DOHH2 (cell line): Measurements from ENCODE around the gene TRIM37.

Experiments used
- EZH2phosphoT487 ChIP-seq: fragments of 200-600 bp; sonication (generic); IDR thresholded peaks from 2 replicates; pipeline ENCODE4 v1.6.1; 2017; ENCODE audit warnings: borderline replicate concordance, mild to moderate bottlenecking, antibody characterized with exemption, low read length, moderate library complexity, mixed read lengths
- TF ChIP-seq, protein P1 (sequence below): fragments of 200-600 bp; sonication (generic); IDR thresholded peaks from one replicate; pipeline ENCODE4 v1.5.1; 2014; ENCODE audit warnings: antibody characterized with exemption, mild to moderate bottlenecking, low read depth, low read length; ENCODE audit not compliant: poor library complexity, severe bottlenecking

GRCh38 chr17:59131131-59131530 lies 24.5 kb upstream of the TRIM37 start:
- TF ChIP-seq, protein P1, sequence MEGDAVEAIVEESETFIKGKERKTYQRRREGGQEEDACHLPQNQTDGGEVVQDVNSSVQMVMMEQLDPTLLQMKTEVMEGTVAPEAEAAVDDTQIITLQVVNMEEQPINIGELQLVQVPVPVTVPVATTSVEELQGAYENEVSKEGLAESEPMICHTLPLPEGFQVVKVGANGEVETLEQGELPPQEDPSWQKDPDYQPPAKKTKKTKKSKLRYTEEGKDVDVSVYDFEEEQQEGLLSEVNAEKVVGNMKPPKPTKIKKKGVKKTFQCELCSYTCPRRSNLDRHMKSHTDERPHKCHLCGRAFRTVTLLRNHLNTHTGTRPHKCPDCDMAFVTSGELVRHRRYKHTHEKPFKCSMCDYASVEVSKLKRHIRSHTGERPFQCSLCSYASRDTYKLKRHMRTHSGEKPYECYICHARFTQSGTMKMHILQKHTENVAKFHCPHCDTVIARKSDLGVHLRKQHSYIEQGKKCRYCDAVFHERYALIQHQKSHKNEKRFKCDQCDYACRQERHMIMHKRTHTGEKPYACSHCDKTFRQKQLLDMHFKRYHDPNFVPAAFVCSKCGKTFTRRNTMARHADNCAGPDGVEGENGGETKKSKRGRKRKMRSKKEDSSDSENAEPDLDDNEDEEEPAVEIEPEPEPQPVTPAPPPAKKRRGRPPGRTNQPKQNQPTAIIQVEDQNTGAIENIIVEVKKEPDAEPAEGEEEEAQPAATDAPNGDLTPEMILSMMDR: no peak
- TF ChIP-seq EZH2phosphoT487: no peak
